Stimulated activated CD8-positive, alpha-beta memory T cell treated with anti-CD3 and anti-CD28 coated beads, Interleukin-15, amount 100 ng/mL, for 4 hours (primary cell): Measurements from ENCODE around the gene SANBR.
A peak's percentile ranks its signal among the peaks of the same experiment; 100 is the strongest.
"Not testable (repeated sequence)": the region's sequence is repeated elsewhere in the genome, so short reads cannot be mapped to it uniquely, and the experiment has no call there.

Experiments
- DNase-seq, 2 donors: peaks; one replicate each; pipeline ENCODE4 v3.0.0-alpha.2; 2020; ENCODE audit warnings: low read depth in 2 of 2

The SANBR gene

GRCh38 chr2:61065714-61066709, at the start of gene SANBR:
Gene SANBR (plus strand): TSS chr2:61065871. CDS start chr2:61070351, 4,480 bp downstream.
- peak; percentile 57 to 73 for DNase-seq

- DNase-seq, result no peak
Measured at GRCh38 chr2:61015976-61016375, 49.7 kb upstream of the SANBR start.

- no peak for DNase-seq
Measured at GRCh38 chr2:61016392-61017002, 49.2 kb upstream of the SANBR start.

GRCh38 chr2:61017003-61017555, 48.6 kb upstream of the SANBR start:
- peak; percentile 33 to 49 for DNase-seq

GRCh38 chr2:61017556-61018317, 47.9 kb upstream of the SANBR start, which contains the start of the genes PEX13 and PUS10:
Gene PEX13 (plus strand): TSS chr2:61017720. CDS start chr2:61017760, 40 bp downstream.
Gene PUS10 (minus strand): TSS chr2:61018255. CDS start chr2:61011890, 6,365 bp downstream.
- peak; percentile 37 to 49 for DNase-seq

GRCh38 chr2:61018318-61018755, 47.3 kb upstream of the SANBR start:
- no peak for DNase-seq

- no peak for DNase-seq
Measured at GRCh38 chr2:61018798-61019197, 46.9 kb upstream of the SANBR start.

- no peak for DNase-seq
Measured at GRCh38 chr2:61021228-61021660, 44.4 kb upstream of the SANBR start.

GRCh38 chr2:61023670-61024069, 42.0 kb upstream of the SANBR start:
- DNase-seq, result no peak

GRCh38 chr2:61029533-61029932, 36.1 kb upstream of the SANBR start:
- no peak for DNase-seq

- DNase-seq, result not testable (repeated sequence)
Measured at GRCh38 chr2:61034592-61034991, 31.1 kb upstream of the SANBR start.

- DNase-seq, result not testable (repeated sequence)
Measured at GRCh38 chr2:61036643-61037042, 29.0 kb upstream of the SANBR start.

- no peak for DNase-seq
Measured at GRCh38 chr2:61042807-61043206, 22.9 kb upstream of the SANBR start.

- DNase-seq, result no peak
Measured at GRCh38 chr2:61044636-61045035, 21.0 kb upstream of the SANBR start.

- no peak for DNase-seq
Measured at GRCh38 chr2:61045226-61045625, 20.4 kb upstream of the SANBR start.

- DNase-seq, result no peak
Measured at GRCh38 chr2:61045999-61046398, 19.7 kb upstream of the SANBR start.

GRCh38 chr2:61055557-61055956, 10.1 kb upstream of the SANBR start:
- no peak for DNase-seq

GRCh38 chr2:61057562-61057961, 8.1 kb upstream of the SANBR start:
- DNase-seq, result no peak

- no peak for DNase-seq
Measured at GRCh38 chr2:61059382-61059781, 6.3 kb upstream of the SANBR start.

GRCh38 chr2:61074100-61074499, 8.4 kb downstream of the SANBR start:
- no peak for DNase-seq

- DNase-seq, result no peak
Measured at GRCh38 chr2:61085883-61086282, 20.2 kb downstream of the SANBR start.
